ENCODE measurements around the gene SLC25A39. TPM values are rescaled to one million over a fixed set of nuclear protein-coding genes. Genes with fewer than 3 reads are reported as not detected.
"Not testable (repeated sequence)": the region's sequence is repeated elsewhere in the genome, so short reads cannot be mapped to it uniquely, and the experiment has no call there.

SLC25A39 gene
- 100 to 1,000 TPM in 3 of 4 donors, 10 to 100 TPM in 1; 97.7 to 155 (median 129) TPM for total RNA-seq

DNA sequence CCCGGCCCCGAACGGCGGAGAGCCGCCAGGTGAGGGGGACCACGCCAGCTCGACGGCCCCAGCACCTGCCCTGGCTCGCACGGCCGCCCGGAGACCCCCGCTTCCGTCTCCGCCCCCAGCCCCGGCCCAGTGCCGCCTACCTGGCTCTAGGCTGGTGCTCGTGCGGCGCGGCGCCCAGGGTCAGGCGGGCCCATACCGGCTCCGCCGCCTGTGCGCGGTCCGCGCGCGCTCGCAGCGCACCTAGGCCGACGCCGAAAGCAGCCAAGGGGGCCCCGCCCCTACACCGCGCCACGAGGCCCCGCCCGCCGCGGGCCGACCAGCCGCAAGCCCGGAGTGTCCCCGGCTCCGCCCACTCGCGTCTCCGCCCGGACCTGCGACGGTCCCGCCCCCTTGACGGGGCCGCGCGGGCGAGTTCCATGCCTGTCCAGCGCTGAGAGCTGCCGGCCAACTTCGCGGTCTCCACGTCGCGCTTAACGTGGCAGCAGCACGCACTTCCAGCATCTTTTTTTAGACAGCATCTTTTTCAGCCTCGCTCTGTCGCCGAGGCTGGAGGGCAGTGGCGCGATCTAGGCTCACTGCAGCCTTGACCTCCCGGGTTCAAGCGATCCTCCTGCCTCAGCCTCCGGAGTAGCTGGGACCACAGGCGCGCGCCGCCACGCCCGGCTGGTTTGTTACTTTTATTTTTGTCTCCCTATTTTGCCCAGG, at the start of gene SLC25A39:
Gene SLC25A39, minus strand, starts transcription at position 253 of the 705 bp plus-strand sequence. CDS start 1,261 bp downstream, outside the sequence.
- H3K9me3 ChIP-seq, result no peaks in the 10 kb centered on the region
- peak; percentile 89 to 98 (median 97) for DNase-seq
- H3K4me1 ChIP-seq, result peaks cover 0 to 28% (median 7%) of the 10 kb centered on the region in 4 donors
- no peaks in the 10 kb centered on the region for H3K27me3 ChIP-seq
- H3K4me3 ChIP-seq, result peak within 1 kb of the TSS; percentile 78 to 98 (median 95)
- peaks cover 0 to 27% (median 0%) of the 10 kb centered on the region in 3 donors for H3K36me3 ChIP-seq
- TF ChIP-seq CTCF (IDR thresholded peaks at IDR 0.05), result peak in 2 of 6 experiments; percentile 14 to 44
- peak; percentile 75 for TF ChIP-seq POLR2A (IDR thresholded peaks at IDR 0.05)
- peak within 1 kb of the TSS; percentile 91 to 99 (median 94) for H3K27ac ChIP-seq

GRCh38 chr17:44372036-44372435, 47.4 kb upstream of the SLC25A39 start:
- Histone ChIP-seq H3K36me3 (no peaks in the 10 kb centered on the region), H3K9me3 (no peaks in the 10 kb centered on the region), H3K4me1 (peaks cover 0 to 4% (median 0%) of the 10 kb centered on the region in 4 donors), H3K27ac (no peak overlapping the region), H3K27me3 (no peaks in the 10 kb centered on the region), H3K4me3 (no peak overlapping the region)
- no peak for TF ChIP-seq POLR2A (IDR thresholded peaks at IDR 0.05)
- no peak for TF ChIP-seq CTCF (IDR thresholded peaks at IDR 0.05)
- DNase-seq, result no peak

- H3K27ac ChIP-seq, H3K4me3 ChIP-seq, H3K36me3 ChIP-seq, H3K4me1 ChIP-seq, H3K27me3 ChIP-seq, DNase-seq, H3K9me3 ChIP-seq: not testable (repeated sequence)
Measured at GRCh38 chr17:44369414-44370023, 44.9 kb upstream of the SLC25A39 start.

- not testable (repeated sequence) for H3K4me1 ChIP-seq, H3K36me3 ChIP-seq, H3K4me3 ChIP-seq, H3K27me3 ChIP-seq, H3K27ac ChIP-seq, H3K9me3 ChIP-seq, DNase-seq
Measured at GRCh38 chr17:44368391-44369243, 44.0 kb upstream of the SLC25A39 start.

- peaks cover 0 to 12% (median 10%) of the 10 kb centered on the region in 4 donors for H3K4me1 ChIP-seq
- no peak for DNase-seq
- TF ChIP-seq POLR2A (IDR thresholded peaks at IDR 0.05) (no peak), CTCF (IDR thresholded peaks at IDR 0.05) (no peak)
- no peak overlapping the region for H3K4me3 ChIP-seq
- H3K27ac ChIP-seq, result no peak overlapping the region
- H3K27me3 ChIP-seq, result peaks cover 0 to 11% of the 10 kb centered on the region in 2 donors
- H3K36me3 ChIP-seq, result no peaks in the 10 kb centered on the region
- H3K9me3 ChIP-seq, result no peaks in the 10 kb centered on the region
Measured at GRCh38 chr17:44367231-44367979, 42.8 kb upstream of the SLC25A39 start.

GRCh38 chr17:44365051-44365450, 40.4 kb upstream of the SLC25A39 start:
- not testable (repeated sequence) for H3K4me3 ChIP-seq, H3K36me3 ChIP-seq, DNase-seq, H3K9me3 ChIP-seq, H3K27ac ChIP-seq
- Histone ChIP-seq H3K27me3 (peaks cover 0 to 12% of the 10 kb centered on the region in 2 donors), H3K4me1 (peaks cover 0 to 12% (median 10%) of the 10 kb centered on the region in 4 donors)

Data from Peyer's patch (tissue), 4 donors.